Activated CD4-positive, alpha-beta T cell treated with anti-CD3 and anti-CD28 coated beads, Interleukin-2, amount 50 U/mL, for 16 hours (primary cell): Measurements from ENCODE around the gene HIVEP3.

ENCODE experiments used
- DNase-seq: peaks from one replicate; pipeline ENCODE4 v3.0.0-alpha.2; 2020

The HIVEP3 gene

GRCh38 chr1:41539418-41539805 lies 379.3 kb downstream of the HIVEP3 start:
- no peak for DNase-seq

GRCh38 chr1:41538741-41539417 lies 379.8 kb downstream of the HIVEP3 start:
- no peak for DNase-seq

- DNase-seq, result no peak
Measured at GRCh38 chr1:41537788-41538351, 380.9 kb downstream of the HIVEP3 start.

GRCh38 chr1:41537251-41537650 lies 381.5 kb downstream of the HIVEP3 start:
- no peak for DNase-seq

- no peak for DNase-seq
Measured at GRCh38 chr1:41536361-41536802, 382.3 kb downstream of the HIVEP3 start.

GRCh38 chr1:41535716-41536115 lies 383.0 kb downstream of the HIVEP3 start:
- no peak for DNase-seq

GRCh38 chr1:41535276-41535675 lies 383.4 kb downstream of the HIVEP3 start:
- no peak for DNase-seq

GRCh38 chr1:41534181-41535076 lies 384.3 kb downstream of the HIVEP3 start:
- no peak for DNase-seq

GRCh38 chr1:41533731-41534080 lies 385.0 kb downstream of the HIVEP3 start:
- DNase-seq, result no peak

GRCh38 chr1:41533016-41533730 lies 385.5 kb downstream of the HIVEP3 start:
- DNase-seq, result no peak

- DNase-seq, result no peak
Measured at GRCh38 chr1:41532206-41532975, 386.3 kb downstream of the HIVEP3 start.

GRCh38 chr1:41530411-41530810 lies 388.3 kb downstream of the HIVEP3 start:
- no peak for DNase-seq

GRCh38 chr1:41529621-41530395 lies 388.9 kb downstream of the HIVEP3 start:
- DNase-seq, result no peak

- no peak for DNase-seq
Measured at GRCh38 chr1:41528726-41529605, 389.8 kb downstream of the HIVEP3 start.

GRCh38 chr1:41528106-41528505 lies 390.6 kb downstream of the HIVEP3 start:
- no peak for DNase-seq

GRCh38 chr1:41526956-41527561 lies 391.7 kb downstream of the HIVEP3 start:
- no peak for DNase-seq

- no peak for DNase-seq
Measured at GRCh38 chr1:41525891-41526587, 392.7 kb downstream of the HIVEP3 start.

GRCh38 chr1:41524676-41525675 lies 393.7 kb downstream of the HIVEP3 start:
- DNase-seq, result no peak
